Thoracic aorta (tissue), 2 donors: Measurements from ENCODE around the gene NFIX. TPM values are rescaled to one million over a fixed set of nuclear protein-coding genes. Genes with fewer than 3 reads are reported as not detected.
A peak's percentile ranks its signal among the peaks of the same experiment; 100 is the strongest.

Source experiments
- ATAC-seq: fragments of 150-250 bp; one replicate; pipeline ENCODE4 v1.8.0; 2017; ENCODE audit warnings: low read depth; ENCODE audit not compliant: insufficient number of reproducible peaks, low FRiP score
- DNase-seq: peaks from one replicate; pipeline ENCODE4 v3.0.0-alpha.2; 2020; ENCODE audit warnings: low spot score
- H3K27ac ChIP-seq, 2 donors: fragments of 200-600 bp; sonication (generic); 1 replicate in 1 of 2; 2 replicates in 1 of 2; pipeline ENCODE4 v1.5.1; 2016; ENCODE audit warnings: mild to moderate bottlenecking in 2 of 2, moderate library complexity in 2 of 2
- H3K27me3 ChIP-seq: fragments of 200-600 bp; sonication (generic); replicated peaks from 2 replicates; pipeline ENCODE4 v1.6.0; 2016; ENCODE audit warnings: mild to moderate bottlenecking; ENCODE audit not compliant: insufficient read depth
- H3K36me3 ChIP-seq: fragments of 200-600 bp; sonication (generic); one replicate; pipeline ENCODE4 v1.5.1; 2016
- H3K4me1 ChIP-seq, 2 donors: fragments of 200-600 bp; sonication (generic); 1 replicate in 1 of 2; 2 replicates in 1 of 2; pipeline versions ENCODE4 v1.5.1 to v1.6.0; 2016; ENCODE audit warnings: low read depth in 2 of 2, mild to moderate bottlenecking in 1 of 2; ENCODE audit not compliant: control insufficient read depth in 1 of 2
- H3K4me3 ChIP-seq: fragments of 200-600 bp; sonication (generic); 2 replicates; pipeline ENCODE4 v1.5.1; 2016; ENCODE audit warnings: mild to moderate bottlenecking
- H3K9me3 ChIP-seq: fragments of 200-600 bp; sonication (generic); 2 replicates; pipeline ENCODE4 v1.5.1; 2016
- total RNA-seq, 2 donors: library from RNA; depleted of rRNA; stranded (reverse); fragments of >200 nt; gene quantifications; one replicate each; pipeline versions ENCODE4 v1.1.0 to v1.2.3, GENCODE V29; 2016
- TF ChIP-seq, protein P1 (sequence below): fragments of 200-600 bp; sonication (generic); IDR thresholded peaks from one replicate; pipeline ENCODE4 v1.5.1; 2019; ENCODE audit warnings: antibody characterized with exemption

The NFIX gene
- total RNA-seq, 2 donors from 2014 or later, result 126 to 145 TPM

DNA sequence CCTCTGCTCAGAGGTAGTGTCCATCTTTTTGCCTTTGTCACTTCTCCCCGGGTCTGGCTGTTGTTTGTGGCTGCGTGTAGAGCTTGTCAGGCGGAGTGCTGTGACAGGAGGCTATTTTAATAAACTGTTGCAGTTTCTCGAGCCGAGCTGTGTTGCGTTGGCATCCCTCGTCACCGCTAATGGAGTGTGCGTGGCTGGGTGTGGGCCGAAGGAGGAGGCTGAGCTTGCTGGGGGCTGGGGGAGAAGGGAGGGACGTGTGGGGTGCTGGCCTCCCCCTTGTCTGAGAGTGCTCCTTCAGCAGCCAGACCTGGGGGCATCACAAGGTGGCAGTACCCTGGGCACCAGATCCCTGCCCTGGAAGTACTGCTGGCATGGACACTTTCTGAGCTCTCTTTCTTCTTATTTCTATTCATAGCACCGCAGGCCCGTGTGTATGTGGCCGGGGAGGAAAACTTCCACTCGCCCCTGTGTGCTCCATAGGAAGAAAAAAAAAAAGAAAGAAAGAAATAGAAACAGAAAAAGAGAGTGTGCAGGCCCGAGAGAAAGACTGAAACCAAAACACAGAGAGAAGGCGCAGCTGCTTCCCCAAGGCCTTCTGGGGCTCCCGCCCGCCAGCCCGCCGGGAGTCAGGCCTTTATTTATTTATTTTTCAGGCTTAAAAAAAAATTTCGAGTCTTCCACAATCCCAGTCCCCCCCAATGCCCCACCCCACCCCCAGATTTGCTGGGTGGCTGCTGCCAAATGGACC, 27.0 kb downstream of the NFIX start:
- peaks cover 51 to 82% of the 10 kb centered on the region in 2 donors for H3K4me1 ChIP-seq
- peak overlapping the region; percentile 98 to 99 for H3K27ac ChIP-seq
- H3K36me3 ChIP-seq, result no peaks in the 10 kb centered on the region
- H3K9me3 ChIP-seq, result no peaks in the 10 kb centered on the region
- no peaks in the 10 kb centered on the region for H3K27me3 ChIP-seq
- peak; percentile 4 for ATAC-seq
- TF ChIP-seq, protein P1, sequence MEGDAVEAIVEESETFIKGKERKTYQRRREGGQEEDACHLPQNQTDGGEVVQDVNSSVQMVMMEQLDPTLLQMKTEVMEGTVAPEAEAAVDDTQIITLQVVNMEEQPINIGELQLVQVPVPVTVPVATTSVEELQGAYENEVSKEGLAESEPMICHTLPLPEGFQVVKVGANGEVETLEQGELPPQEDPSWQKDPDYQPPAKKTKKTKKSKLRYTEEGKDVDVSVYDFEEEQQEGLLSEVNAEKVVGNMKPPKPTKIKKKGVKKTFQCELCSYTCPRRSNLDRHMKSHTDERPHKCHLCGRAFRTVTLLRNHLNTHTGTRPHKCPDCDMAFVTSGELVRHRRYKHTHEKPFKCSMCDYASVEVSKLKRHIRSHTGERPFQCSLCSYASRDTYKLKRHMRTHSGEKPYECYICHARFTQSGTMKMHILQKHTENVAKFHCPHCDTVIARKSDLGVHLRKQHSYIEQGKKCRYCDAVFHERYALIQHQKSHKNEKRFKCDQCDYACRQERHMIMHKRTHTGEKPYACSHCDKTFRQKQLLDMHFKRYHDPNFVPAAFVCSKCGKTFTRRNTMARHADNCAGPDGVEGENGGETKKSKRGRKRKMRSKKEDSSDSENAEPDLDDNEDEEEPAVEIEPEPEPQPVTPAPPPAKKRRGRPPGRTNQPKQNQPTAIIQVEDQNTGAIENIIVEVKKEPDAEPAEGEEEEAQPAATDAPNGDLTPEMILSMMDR, result no peak
- peak overlapping the region; percentile 75 for H3K4me3 ChIP-seq
- no peak for DNase-seq

- H3K27ac ChIP-seq, result peak overlapping the region; percentile 98 to 99
- DNase-seq, result no peak
- no peaks in the 10 kb centered on the region for H3K9me3 ChIP-seq
- H3K4me3 ChIP-seq, result peak overlapping the region; percentile 75
- ATAC-seq, result peak; percentile 53
- peaks cover 51 to 82% of the 10 kb centered on the region in 2 donors for H3K4me1 ChIP-seq
- no peaks in the 10 kb centered on the region for H3K36me3 ChIP-seq
- TF ChIP-seq, protein P1, result no peak
- H3K27me3 ChIP-seq, result no peaks in the 10 kb centered on the region
Observed at GRCh38 chr19:13022859-13023636, 27.8 kb downstream of the NFIX start.

DNA sequence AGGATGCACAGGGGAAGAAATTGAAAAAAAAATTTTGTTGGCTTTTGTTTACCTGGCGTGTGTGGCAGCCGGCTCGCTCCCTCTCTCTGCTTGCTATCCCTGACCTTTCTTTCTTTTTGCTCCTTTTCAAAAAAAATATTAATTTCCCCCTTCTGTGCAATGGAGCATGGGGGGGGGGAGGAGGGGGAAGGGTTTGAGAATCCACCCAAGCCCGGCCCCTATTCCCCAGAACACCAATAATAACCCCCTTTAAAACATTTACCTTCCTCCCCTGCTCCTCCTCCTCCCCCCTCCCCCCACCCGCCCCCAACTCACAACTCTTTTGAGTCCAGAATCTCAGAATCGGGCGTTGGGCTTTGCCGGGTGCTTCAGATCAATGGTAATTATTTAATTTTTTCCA, 28.4 kb downstream of the NFIX start:
- DNase-seq (no peak), ATAC-seq (no peak)
- Histone ChIP-seq H3K36me3 (no peaks in the 10 kb centered on the region), H3K9me3 (no peaks in the 10 kb centered on the region), H3K27ac (peak overlapping the region; percentile 98 to 99), H3K4me1 (peaks cover 52 to 83% of the 10 kb centered on the region in 2 donors), H3K27me3 (no peaks in the 10 kb centered on the region), H3K4me3 (peak overlapping the region; percentile 75)
- TF ChIP-seq, protein P1, result no peak

- H3K27ac ChIP-seq, result peak overlapping the region; percentile 98 to 99
- H3K27me3 ChIP-seq, result no peaks in the 10 kb centered on the region
- no peaks in the 10 kb centered on the region for H3K36me3 ChIP-seq
- no peak for ATAC-seq
- no peaks in the 10 kb centered on the region for H3K9me3 ChIP-seq
- TF ChIP-seq, protein P1, result no peak
- DNase-seq, result no peak
- peaks cover 51 to 83% of the 10 kb centered on the region in 2 donors for H3K4me1 ChIP-seq
- H3K4me3 ChIP-seq, result peak overlapping the region; percentile 75
Observed at GRCh38 chr19:13024126-13024950, 29.1 kb downstream of the NFIX start.
